Vagina (tissue), 2 donors: ENCODE measurements around the gene GSTO1.

ENCODE experiments used
- CTCF ChIP-seq, 3 experiments: fragments of 450-650 bp in 2 of 3; fragments of 200-600 bp in 1 of 3; sonication (generic) in 1 of 3; IDR thresholded peaks; one replicate each; pipeline ENCODE4 v1.5.1; 2017 to 2019; ENCODE audit warnings: antibody characterized with exemption in 3 of 3, mild to moderate bottlenecking in 2 of 3, moderate library complexity in 2 of 3
- POLR2A ChIP-seq, 2 donors: fragments of 450-650 bp; IDR thresholded peaks; one replicate each; pipeline ENCODE4 v1.6.1; 2017; ENCODE audit warnings: antibody characterized with exemption in 2 of 2, mild to moderate bottlenecking in 2 of 2, moderate library complexity in 2 of 2
- POLR2AphosphoS5 ChIP-seq, 2 donors: sonication (generic); formaldehyde crosslinking; IDR thresholded peaks; one replicate each; pipeline ENCODE4 v1.9.0; 2017; ENCODE audit warnings: antibody characterized with exemption in 2 of 2, mild to moderate bottlenecking in 2 of 2, low read depth in 1 of 2; ENCODE audit not compliant: insufficient read depth in 1 of 2

DNA sequence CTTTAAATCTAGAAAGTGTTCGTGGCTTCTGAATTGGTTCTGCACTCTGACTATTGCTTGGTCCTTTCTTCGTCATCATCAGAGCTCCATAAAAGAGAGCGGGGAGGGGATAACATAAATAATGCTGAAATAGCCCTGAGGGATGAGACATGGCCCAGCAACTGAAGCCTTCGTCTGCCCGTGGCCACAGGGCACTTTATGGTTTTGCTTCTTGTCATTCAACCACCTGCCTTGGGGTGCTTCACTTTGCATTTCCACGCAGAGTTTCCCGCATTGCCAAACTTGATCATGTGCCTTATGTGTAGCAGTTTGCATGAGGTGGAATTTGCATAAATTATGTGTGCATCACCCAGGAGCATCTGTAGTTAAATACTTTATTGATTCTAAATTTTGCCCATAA is 30.2 kb downstream of the GSTO1 start:
- TF ChIP-seq CTCF (IDR thresholded peaks at IDR 0.05): no peak
- TF ChIP-seq POLR2AphosphoS5 (IDR thresholded peaks at IDR 0.05; ENCODE audit: insufficient read depth in 1 of 2, low read depth in 1 of 2): no peak
- TF ChIP-seq POLR2A (IDR thresholded peaks at IDR 0.05): no peak
